Suprapubic skin (tissue), 4 donors: Measurements from ENCODE around the gene CHRNA4. TPM values are rescaled to one million over a fixed set of nuclear protein-coding genes. Genes with fewer than 3 reads are reported as not detected.

Source experiments
- DNase-seq, 2 donors: peaks; one replicate each; pipeline ENCODE4 v3.0.0-alpha.2; 2019; ENCODE audit warnings: low spot score in 2 of 2
- H3K27ac ChIP-seq: fragments of 200-600 bp; sonication (generic); one replicate; pipeline ENCODE4 v1.5.1; 2019
- H3K27me3 ChIP-seq: fragments of 200-600 bp; sonication (generic); one replicate; pipeline ENCODE4 v1.5.1; 2019
- H3K36me3 ChIP-seq: fragments of 200-600 bp; sonication (generic); one replicate; pipeline ENCODE4 v1.5.1; 2019
- H3K4me1 ChIP-seq: fragments of 200-600 bp; sonication (generic); one replicate; pipeline ENCODE4 v1.5.1; 2019
- H3K4me3 ChIP-seq: fragments of 200-600 bp; sonication (generic); one replicate; pipeline ENCODE4 v1.5.1; 2019; ENCODE audit warnings: mild to moderate bottlenecking
- H3K9me3 ChIP-seq: fragments of 200-600 bp; sonication (generic); one replicate; pipeline ENCODE4 v1.5.1; 2019
- CTCF ChIP-seq, 2 donors: fragments of 200-600 bp in 1 of 2; fragments of 450-650 bp in 1 of 2; sonication (generic) in 1 of 2; IDR thresholded peaks; one replicate each; pipeline ENCODE4 v1.5.1; 2016 to 2019; ENCODE audit warnings: antibody characterized with exemption in 2 of 2, mild to moderate bottlenecking in 1 of 2, moderate library complexity in 1 of 2
- EP300 ChIP-seq: sonication (generic); formaldehyde crosslinking; IDR thresholded peaks from one replicate; pipeline ENCODE4 v1.6.1; 2017; ENCODE audit warnings: antibody characterized with exemption
- POLR2A ChIP-seq, 2 donors: fragments of 450-650 bp; IDR thresholded peaks; one replicate each; pipeline ENCODE4 v1.6.1; 2017; ENCODE audit warnings: antibody characterized with exemption in 2 of 2, mild to moderate bottlenecking in 2 of 2, moderate library complexity in 2 of 2
- POLR2AphosphoS5 ChIP-seq, 3 donors: sonication (generic); formaldehyde crosslinking; IDR thresholded peaks; one replicate each; pipeline ENCODE4 v1.6.1; 2017; ENCODE audit warnings: antibody characterized with exemption in 3 of 3
- WGBS: methylation state at CpG from one replicate; pipeline ENCODE4 v1.1.5; 2018; 5-methylcytosine and 5-hydroxymethylcytosine counted together
- total RNA-seq, 4 donors: library from RNA; depleted of rRNA; stranded (reverse); fragments of >200 nt; gene quantifications; one replicate each; pipeline ENCODE4 v1.1.0, GENCODE V29; 2016

Gene CHRNA4
- total RNA-seq, 4 donors from 2014 or later = not detected

- Histone ChIP-seq H3K4me3 (no peak overlapping the region), H3K4me1 (peaks cover 7% of the 10 kb centered on the region), H3K27me3 (peaks cover 74% of the 10 kb centered on the region), H3K27ac (no peak overlapping the region), H3K36me3 (no peaks in the 10 kb centered on the region), H3K9me3 (no peaks in the 10 kb centered on the region)
- WGBS = 82% methylated on average over 10 of the region's 12 CpGs
- TF ChIP-seq POLR2A (IDR thresholded peaks at IDR 0.05) = no peak
- no peak for TF ChIP-seq EP300
- TF ChIP-seq CTCF (IDR thresholded peaks at IDR 0.05) = no peak
- TF ChIP-seq POLR2AphosphoS5 (IDR thresholded peaks at IDR 0.05) = no peak
- no peak for DNase-seq
These were observed 66.6 kb downstream of the CHRNA4 start for GRCh38 chr20:63294536-63294900.

- H3K36me3 ChIP-seq = peaks cover 3% of the 10 kb centered on the region
- H3K4me1 ChIP-seq = peaks cover 7% of the 10 kb centered on the region
- H3K9me3 ChIP-seq = no peaks in the 10 kb centered on the region
- 70% methylated on average over 12 of the region's 22 CpGs for WGBS
- H3K4me3 ChIP-seq = no peak overlapping the region
- H3K27me3 ChIP-seq = peaks cover 69% of the 10 kb centered on the region
- no peak overlapping the region for H3K27ac ChIP-seq
- DNase-seq = no peak
- TF ChIP-seq POLR2A (IDR thresholded peaks at IDR 0.05) = no peak
- no peak for TF ChIP-seq EP300
- TF ChIP-seq CTCF (IDR thresholded peaks at IDR 0.05) = no peak
- no peak for TF ChIP-seq POLR2AphosphoS5 (IDR thresholded peaks at IDR 0.05)
These were observed 67.1 kb downstream of the CHRNA4 start for GRCh38 chr20:63293871-63294535.

DNA sequence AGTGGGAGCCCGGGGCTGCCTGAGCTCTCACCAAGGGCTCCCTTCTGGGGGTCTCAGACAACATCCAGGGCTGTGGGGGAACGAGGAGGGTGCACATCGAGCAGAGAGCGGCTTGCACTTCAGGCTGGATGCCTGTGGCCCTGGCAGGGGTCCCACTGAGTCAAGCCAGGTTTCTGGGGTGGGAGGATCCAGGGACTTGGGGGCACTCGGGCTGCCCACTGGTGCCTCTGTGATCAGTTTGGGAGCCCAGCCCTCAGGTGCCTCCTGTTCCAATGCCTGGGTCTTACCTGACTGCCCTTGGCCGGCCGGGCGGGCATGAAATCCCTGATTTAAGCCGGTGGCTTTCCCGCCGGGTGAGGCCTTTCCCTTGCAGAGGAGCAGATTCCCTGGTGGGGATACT lies 67.7 kb downstream of the CHRNA4 start:
- no CpG with 5 or more reads among the region's 11 CpGs for WGBS
- Histone ChIP-seq H3K27me3 (peaks cover 63% of the 10 kb centered on the region), H3K36me3 (peaks cover 9% of the 10 kb centered on the region), H3K4me3 (no peak overlapping the region), H3K4me1 (peaks cover 7% of the 10 kb centered on the region), H3K9me3 (no peaks in the 10 kb centered on the region), H3K27ac (no peak overlapping the region)
- TF ChIP-seq CTCF (IDR thresholded peaks at IDR 0.05) = no peak
- TF ChIP-seq POLR2AphosphoS5 (IDR thresholded peaks at IDR 0.05) = no peak
- no peak for TF ChIP-seq EP300
- no peak for TF ChIP-seq POLR2A (IDR thresholded peaks at IDR 0.05)
- DNase-seq = no peak

Other genes starting within 250 kb of the CHRNA4 start
- 10 to 100 TPM; 32.7 to 40.6 (median 34.0) TPM for gene YTHDF1, start 145.2 kb downstream of the CHRNA4 start, total RNA-seq
- 1 to 10 TPM in 3 of 4 donors, under 1 TPM in 1; 0.49 to 3.0 (median 1.7) TPM for gene BIRC7, start 125.4 kb downstream of the CHRNA4 start, total RNA-seq
- gene NKAIN4, start 106.9 kb downstream of the CHRNA4 start, total RNA-seq = under 1 TPM in 1 of 4 donors, not detected in 3; 0.42 TPM
- 10 to 100 TPM; 38.6 to 84.9 (median 43.4) TPM for gene ARFGAP1, start 88.5 kb downstream of the CHRNA4 start, total RNA-seq
- not detected for gene COL20A1, start 68.2 kb downstream of the CHRNA4 start, total RNA-seq
- under 1 TPM in 1 of 4 donors, not detected in 3; 0.76 TPM for gene KCNQ2, start 111.3 kb upstream of the CHRNA4 start, total RNA-seq
- 10 to 100 TPM in 3 of 4 donors, 1 to 10 TPM in 1; 4.8 to 13.4 (median 12.0) TPM for gene EEF1A2, start 137.7 kb upstream of the CHRNA4 start, total RNA-seq
- gene PPDPF, start 159.4 kb upstream of the CHRNA4 start, total RNA-seq = 100 to 1,000 TPM; 151 to 352 (median 299) TPM
- 10 to 100 TPM; 58.0 to 70.6 (median 65.6) TPM for gene PTK6, start 176.0 kb upstream of the CHRNA4 start, total RNA-seq
- gene SRMS, start 186.4 kb upstream of the CHRNA4 start, total RNA-seq = 1 to 10 TPM in 1 of 4 donors, not detected in 3; 1.3 TPM
- under 1 TPM in 2 of 4 donors, not detected in 2; 0.25 to 0.36 TPM for gene FNDC11, start 192.8 kb upstream of the CHRNA4 start, total RNA-seq
- gene HELZ2, start 212.9 kb upstream of the CHRNA4 start, total RNA-seq = 10 to 100 TPM; 22.8 to 36.6 (median 31.8) TPM